Neural progenitor cell (in vitro differentiated cells): ENCODE measurements around the gene SEMA5B.

ENCODE experiments used
- EZH2 ChIP-seq: fragments of 200-600 bp; sonication (generic); IDR thresholded peaks from 2 replicates; pipeline ENCODE4 v1.6.1; 2017; ENCODE audit warnings: antibody characterized with exemption, mild to moderate bottlenecking, moderate library complexity
- TF ChIP-seq, protein P1 (sequence below): fragments of 200-600 bp; sonication (generic); IDR thresholded peaks from 2 replicates; pipeline ENCODE4 v1.5.1; 2017; ENCODE audit warnings: antibody characterized with exemption, mild to moderate bottlenecking

DNA sequence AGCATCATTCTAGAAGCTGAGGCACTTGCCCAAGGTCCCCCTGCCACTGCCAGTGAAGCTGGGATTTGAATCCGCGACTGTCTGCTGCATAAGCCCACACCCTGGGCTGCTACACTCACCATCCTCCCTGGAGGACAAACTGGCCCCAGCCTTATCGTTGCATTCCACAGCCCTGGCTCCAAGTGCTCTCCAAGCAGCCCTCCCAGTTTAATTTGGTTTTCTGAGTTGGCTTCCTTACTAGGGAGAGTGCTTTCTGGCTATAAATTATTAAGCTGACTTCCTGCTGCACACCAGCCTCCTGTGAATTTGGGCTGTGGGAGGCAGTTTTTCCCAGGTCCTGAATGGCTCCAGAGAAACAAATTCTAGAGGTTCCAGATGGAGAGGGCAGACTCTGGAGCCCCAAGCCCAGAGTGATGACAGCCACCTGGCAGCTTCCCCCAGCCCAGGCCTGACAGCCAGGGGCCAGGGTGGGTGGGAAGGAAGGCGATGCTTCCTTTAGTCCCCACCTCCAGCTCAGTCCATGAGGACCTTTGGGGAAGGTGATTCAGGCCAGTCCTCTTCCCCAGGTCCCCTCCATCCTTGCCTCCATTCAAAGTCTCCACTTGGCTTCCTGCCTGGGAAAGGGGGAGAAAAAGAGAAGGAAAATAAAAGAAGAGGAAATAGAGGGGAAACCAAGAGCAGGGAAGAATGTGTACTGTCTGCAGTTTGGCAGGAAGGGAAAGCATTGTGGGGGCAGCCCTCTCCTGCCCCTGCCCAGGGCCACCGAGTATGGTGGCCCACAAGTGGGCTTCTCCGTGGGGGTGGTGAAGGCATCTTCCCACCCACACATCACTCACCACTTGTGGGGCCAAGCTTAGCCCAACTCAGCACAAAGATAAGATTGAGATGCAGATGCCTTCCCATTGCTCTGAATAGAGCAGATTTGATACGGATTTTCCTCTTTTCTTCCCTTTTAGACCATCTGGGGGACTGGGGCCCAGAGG, 69.6 kb downstream of the SEMA5B start:
- TF ChIP-seq, protein P1, sequence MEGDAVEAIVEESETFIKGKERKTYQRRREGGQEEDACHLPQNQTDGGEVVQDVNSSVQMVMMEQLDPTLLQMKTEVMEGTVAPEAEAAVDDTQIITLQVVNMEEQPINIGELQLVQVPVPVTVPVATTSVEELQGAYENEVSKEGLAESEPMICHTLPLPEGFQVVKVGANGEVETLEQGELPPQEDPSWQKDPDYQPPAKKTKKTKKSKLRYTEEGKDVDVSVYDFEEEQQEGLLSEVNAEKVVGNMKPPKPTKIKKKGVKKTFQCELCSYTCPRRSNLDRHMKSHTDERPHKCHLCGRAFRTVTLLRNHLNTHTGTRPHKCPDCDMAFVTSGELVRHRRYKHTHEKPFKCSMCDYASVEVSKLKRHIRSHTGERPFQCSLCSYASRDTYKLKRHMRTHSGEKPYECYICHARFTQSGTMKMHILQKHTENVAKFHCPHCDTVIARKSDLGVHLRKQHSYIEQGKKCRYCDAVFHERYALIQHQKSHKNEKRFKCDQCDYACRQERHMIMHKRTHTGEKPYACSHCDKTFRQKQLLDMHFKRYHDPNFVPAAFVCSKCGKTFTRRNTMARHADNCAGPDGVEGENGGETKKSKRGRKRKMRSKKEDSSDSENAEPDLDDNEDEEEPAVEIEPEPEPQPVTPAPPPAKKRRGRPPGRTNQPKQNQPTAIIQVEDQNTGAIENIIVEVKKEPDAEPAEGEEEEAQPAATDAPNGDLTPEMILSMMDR: no peak
- TF ChIP-seq EZH2: no peak
